B cell (primary cell): Measurements from ENCODE around the gene ADAMTS8. TPM values are rescaled to one million over a fixed set of nuclear protein-coding genes. Genes with fewer than 3 reads are reported as not detected.

Experiments used
- ATAC-seq: fragments of 200-7000 bp; cut with Tn5 transposase; one replicate; pipeline ENCODE4 v1.10.0; 2021; ENCODE audit warnings: low read depth, mild to moderate bottlenecking, moderate number of reproducible peaks, moderate library complexity
- CTCF ChIA-PET: fragments of 350-600 bp; sonication (Branson Sonifier 250); formaldehyde crosslinking; loops from one replicate; lab custom pipeline; 2021; ENCODE audit warnings: antibody characterized with exemption, inconsistent platforms; lab: Charles Lee
- POLR2A ChIA-PET: fragments of 350-600 bp; sonication (Branson Sonifier 250); formaldehyde crosslinking; loops from one replicate; lab custom pipeline; 2021; ENCODE audit warnings: antibody characterized with exemption; lab: Charles Lee
- DNase-seq: peaks from one replicate; pipeline ENCODE4 v3.0.0; 2013
- H2AFZ ChIP-seq: 2 replicates; pipeline ENCODE4 v1.6.1; 2012; ENCODE audit warnings: mild to moderate bottlenecking, low read depth, low read length; ENCODE audit not compliant: insufficient read depth, poor library complexity, severe bottlenecking
- H3K27ac ChIP-seq, 2 donors: 1 replicate in 1 of 2; 2 replicates in 1 of 2; pipeline ENCODE4 v1.5.1; 2012 to 2013; ENCODE audit warnings: low read length in 2 of 2, mild to moderate bottlenecking in 2 of 2, moderate library complexity in 1 of 2
- H3K27me3 ChIP-seq, 4 experiments: fragments of 200-600 bp in 1 of 4; sonication (generic) in 1 of 4; replicated peaks in 1 of 4; 1 replicate in 2 of 4; 2 replicates in 2 of 4; pipeline versions ENCODE4 v1.6.1 to v1.7.0; 2013 to 2016; ENCODE audit warnings: low read length in 3 of 4, mild to moderate bottlenecking in 2 of 4, mixed read lengths in 1 of 4, moderate library complexity in 1 of 4; ENCODE audit not compliant: insufficient read depth in 4 of 4, control insufficient read depth in 3 of 4; ENCODE audit errors: control extremely low read depth in 1 of 4
- H3K36me3 ChIP-seq, 2 experiments: replicated peaks in 1 of 2; 1 replicate in 1 of 2; 2 replicates in 1 of 2; pipeline versions ENCODE4 v1.6.1 to v1.7.1; 2013; ENCODE audit warnings: low read length in 1 of 2; ENCODE audit not compliant: insufficient read depth in 2 of 2, control insufficient read depth in 1 of 2; ENCODE audit errors: control extremely low read depth in 1 of 2, extremely low read depth in 1 of 2
- H3K4me1 ChIP-seq, 2 donors: fragments of 200-600 bp in 1 of 2; sonication (generic) in 1 of 2; 1 replicate in 1 of 2; 2 replicates in 1 of 2; pipeline versions ENCODE4 v1.5.1 to v1.6.1; 2013 to 2017; ENCODE audit warnings: low read length in 2 of 2; ENCODE audit not compliant: control insufficient read depth in 2 of 2, insufficient read depth in 2 of 2
- H3K4me2 ChIP-seq: replicated peaks from 2 replicates; pipeline ENCODE3; 2012; ENCODE audit warnings: mild to moderate bottlenecking, low read depth, low read length; ENCODE audit not compliant: poor library complexity, severe bottlenecking
- H3K4me3 ChIP-seq, 5 experiments: fragments of 200-600 bp in 1 of 5; sonication (generic) in 1 of 5; 1 replicate in 3 of 5; 2 replicates in 2 of 5; pipeline versions ENCODE4 v1.5.1 to v1.7.0; 2011 to 2016; ENCODE audit warnings: low read length in 4 of 5, mild to moderate bottlenecking in 4 of 5, low read depth in 2 of 5, control low read depth in 1 of 5, moderate library complexity in 1 of 5; ENCODE audit not compliant: insufficient read depth in 1 of 5; ENCODE audit errors: control extremely low read depth in 1 of 5, extremely low read depth in 1 of 5
- H3K79me2 ChIP-seq: fragments of 200-600 bp; sonication (generic); one replicate; pipeline ENCODE4 v1.6.0; 2016; ENCODE audit warnings: low read length; ENCODE audit not compliant: control insufficient read depth, insufficient read depth
- H3K9ac ChIP-seq: fragments of 200-600 bp; sonication (generic); 2 replicates; pipeline ENCODE4 v1.6.1; 2017; ENCODE audit warnings: mild to moderate bottlenecking, low read length, moderate library complexity
- H3K9me3 ChIP-seq, 3 donors: one replicate each; pipeline versions ENCODE4 v1.6.1 to v1.7.1; 2013; ENCODE audit warnings: low read length in 2 of 3; ENCODE audit not compliant: control insufficient read depth in 2 of 3, insufficient read depth in 1 of 3; ENCODE audit errors: control extremely low read depth in 1 of 3
- H4K20me1 ChIP-seq: 2 replicates; pipeline ENCODE4 v1.6.0; 2012; ENCODE audit warnings: mild to moderate bottlenecking, low read length; ENCODE audit not compliant: insufficient read depth, control insufficient read depth, poor library complexity, severe bottlenecking
- H3K27ac Mint-ChIP-seq: one replicate; pipeline ENCODE4 v1.8.0; 2021; ENCODE audit warnings: mixed read lengths
- H3K27me3 Mint-ChIP-seq: one replicate; pipeline ENCODE4 v1.8.0; 2021; ENCODE audit warnings: mixed read lengths
- H3K4me1 Mint-ChIP-seq: one replicate; pipeline ENCODE4 v1.8.0; 2021; ENCODE audit warnings: mixed read lengths
- H3K4me3 Mint-ChIP-seq: one replicate; pipeline ENCODE4 v1.8.0; 2021; ENCODE audit warnings: mixed read lengths
- H3K9me3 Mint-ChIP-seq: one replicate; pipeline ENCODE4 v1.8.0; 2022; ENCODE audit warnings: mixed read lengths; ENCODE audit not compliant: insufficient read depth
- CTCF ChIP-seq: fragments of 200-600 bp; IDR thresholded peaks from one replicate; pipeline ENCODE4 v1.8.0; 2022; ENCODE audit warnings: antibody characterized with exemption, mild to moderate bottlenecking
- EZH2 ChIP-seq: IDR thresholded peaks from 2 replicates; pipeline ENCODE4 v1.6.1; 2012; ENCODE audit warnings: borderline replicate concordance, low read depth, mild to moderate bottlenecking, moderate library complexity, low read length; ENCODE audit not compliant: insufficient read depth, poor library complexity, severe bottlenecking
- WGBS: methylation state at CpG from one replicate; pipeline ENCODE4 v1.1.5; 2013; ENCODE audit warnings: missing lambda C conversion rate; ENCODE audit not compliant: insufficient coverage; 5-methylcytosine and 5-hydroxymethylcytosine counted together
- intact Hi-C: fragments of 100-400 bp; cut with micrococcal nuclease; formaldehyde crosslinking; loops from one replicate; pipeline ENCODE4 v1.10.0; 2022
- polyA plus RNA-seq: library from polyadenylated mRNA; depleted of rRNA; stranded (reverse); fragments of >200 nt; gene quantifications from 2 replicates; pipeline ENCODE4 v1.2.3, GENCODE V29; 2012
- total RNA-seq, 2 donors: library from RNA; stranded (reverse); fragments of 120-200 nt in 1 of 2; gene quantifications; 1 replicate in 1 of 2; 2 replicates in 1 of 2; pipeline versions ENCODE4 v1.2.3 to v1.2.4, GENCODE V29; 2013 to 2022

The ADAMTS8 gene
- total and polyA plus RNA-seq, 2 donors (not counting 1 experiment from before 2014, with no cell fraction given), result not detected

GRCh38 chr11:130416530-130416882, 11.9 kb downstream of the ADAMTS8 start:
- DNase-seq (no peak), ATAC-seq (no peak)
- no peaks in the 10 kb centered on the region for H4K20me1 ChIP-seq
- TF ChIP-seq CTCF (no peak), EZH2 (no peak)
- no peaks in the 10 kb centered on the region for H3K9me3 Mint-ChIP-seq
- no peak overlapping the region for H3K4me3 Mint-ChIP-seq
- intact Hi-C loops, result no loop called here
- peaks cover 0 to 2% (median 0%) of the 10 kb centered on the region in 3 donors for H3K9me3 ChIP-seq
- ChIA-PET CTCF (interaction anchor here (1.0 to 1.4 kb wide), 3 partner anchors 15 to 204 kb away, joined by 3 to 6 read pairs (median 6); no protein-coding TSS in a partner anchor), POLR2A (no interaction called here)
- H3K36me3 ChIP-seq, result no peaks in the 10 kb centered on the region
- no peak overlapping the region for H3K4me3 ChIP-seq
- H3K27me3 ChIP-seq, result peaks cover 0 to 15% (median 0%) of the 10 kb centered on the region in 4 experiments
- no peaks in the 10 kb centered on the region for H3K79me2 ChIP-seq
- 85% methylated on average over 11 of the region's 12 CpGs for WGBS
- H3K4me2 ChIP-seq, result no peak overlapping the region
- H3K27me3 Mint-ChIP-seq, result peaks cover 28% of the 10 kb centered on the region
- H3K4me1 ChIP-seq, result no peaks in the 10 kb centered on the region
- no peak overlapping the region for H3K27ac Mint-ChIP-seq
- H3K4me1 Mint-ChIP-seq, result no peaks in the 10 kb centered on the region
- H3K9ac ChIP-seq, result no peak overlapping the region
- H2AFZ ChIP-seq, result no peak overlapping the region
- no peak overlapping the region for H3K27ac ChIP-seq

GRCh38 chr11:130415731-130416529, 12.5 kb downstream of the ADAMTS8 start:
- TF ChIP-seq EZH2 (no peak), CTCF (no peak)

More at GRCh38 chr11:130415731-130416529, 12.5 kb downstream of the ADAMTS8 start:
- Histone ChIP-seq H3K36me3 (no peaks in the 10 kb centered on the region), H2AFZ (no peak overlapping the region), H3K27ac (no peak overlapping the region), H3K27me3 (peaks cover 0 to 17% (median 0%) of the 10 kb centered on the region in 4 experiments), H3K9ac (no peak overlapping the region), H3K4me2 (no peak overlapping the region), H3K4me1 (no peaks in the 10 kb centered on the region), H3K4me3 (no peak overlapping the region), H4K20me1 (no peaks in the 10 kb centered on the region), H3K9me3 (peaks cover 0 to 2% (median 0%) of the 10 kb centered on the region in 3 donors), H3K79me2 (no peaks in the 10 kb centered on the region)
- H3K4me3 Mint-ChIP-seq, result no peak overlapping the region
- POLR2A ChIA-PET, result no interaction called here
- H3K27me3 Mint-ChIP-seq, result peaks cover 28% of the 10 kb centered on the region
- DNase-seq (no peak), ATAC-seq (no peak)
- CTCF ChIA-PET, result interaction anchor here (1.0 to 1.4 kb wide), 3 partner anchors 16 to 203 kb away, joined by 3 to 6 read pairs (median 6); no protein-coding TSS in a partner anchor
- 87% methylated on average over 37 of the region's 37 CpGs for WGBS
- no peaks in the 10 kb centered on the region for H3K9me3 Mint-ChIP-seq
- H3K4me1 Mint-ChIP-seq, result no peaks in the 10 kb centered on the region
- H3K27ac Mint-ChIP-seq, result no peak overlapping the region
- intact Hi-C loops, result no loop called here
